Endothelial cell of umbilical vein (primary cell): ENCODE measurements around the gene TNFAIP1. TPM values are rescaled to one million over a fixed set of nuclear protein-coding genes. Genes with fewer than 3 reads are reported as not detected.

ENCODE experiments used
- BruUV-seq: library from RNA; stranded (reverse); fragments of 400-500 nt; replicated peaks from 2 replicates; lab custom pipeline; 2021; lab: Mats Ljungman, UMichigan
- CTCF ChIA-PET: fragments of 300-600, 350-600 bp; sonication (Branson Sonifier 250); formaldehyde crosslinking; loops from one replicate; lab custom pipeline; 2021; ENCODE audit warnings: antibody characterized with exemption, inconsistent platforms; lab: Charles Lee
- POLR2A ChIA-PET: fragments of 300-600, 350-600 bp; sonication (Branson Sonifier 250); formaldehyde crosslinking; loops from one replicate; lab custom pipeline; 2021; ENCODE audit warnings: antibody characterized with exemption, inconsistent platforms; lab: Charles Lee
- DNase-seq: peaks from one replicate; pipeline ENCODE4 v3.0.0-alpha.2; 2011; ENCODE audit warnings: low read depth, low spot score
- FAIRE-seq: peaks from 2 replicates; lab custom pipeline; 2011; peaks lifted over from hg19 to GRCh38; lab: Jason Lieb, UNC
- H2AFZ ChIP-seq: 2 replicates; pipeline ENCODE4 v1.6.0; 2012; ENCODE audit warnings: low read depth, low read length, control low read depth, inconsistent platforms
- H3K27ac ChIP-seq: 2 replicates; pipeline ENCODE4 v1.5.1; 2011; ENCODE audit warnings: low read depth, mild to moderate bottlenecking, control low read depth, low read length, moderate library complexity; ENCODE audit not compliant: insufficient read depth
- H3K27me3 ChIP-seq, 2 experiments: 2 replicates each; pipeline versions ENCODE4 v1.6.0 to v1.6.1; 2011; ENCODE audit warnings: low read length in 2 of 2, mixed read lengths in 1 of 2; ENCODE audit not compliant: control insufficient read depth in 2 of 2, insufficient read depth in 2 of 2
- H3K36me3 ChIP-seq, 2 experiments: 2 replicates in 1 of 2; 3 replicates in 1 of 2; pipeline ENCODE4 v1.5.1; 2011; ENCODE audit warnings: low read length in 2 of 2, mild to moderate bottlenecking in 1 of 2, moderate library complexity in 1 of 2; ENCODE audit not compliant: control insufficient read depth in 2 of 2, insufficient read depth in 2 of 2; ENCODE audit errors: extremely low read depth in 1 of 2
- H3K4me1 ChIP-seq: 3 replicates; pipeline ENCODE4 v1.5.1; 2011; ENCODE audit warnings: mild to moderate bottlenecking, low read length; ENCODE audit not compliant: control insufficient read depth, insufficient read depth; ENCODE audit errors: extremely low read depth
- H3K4me2 ChIP-seq: 2 replicates; pipeline ENCODE4 v1.6.1; 2011; ENCODE audit warnings: low read length, control low read depth, mixed read lengths; ENCODE audit not compliant: insufficient read depth
- H3K4me3 ChIP-seq, 3 experiments: fragments of 200-600 bp in 1 of 3; sonication (generic), shearing (Covaris generic) in 1 of 3; replicated peaks in 1 of 3; 2 replicates each; pipeline ENCODE4 v1.5.1; 2011 to 2016; ENCODE audit warnings: control low read depth in 3 of 3, low read length in 3 of 3, mild to moderate bottlenecking in 2 of 3, inconsistent platforms in 1 of 3, low read depth in 1 of 3, moderate library complexity in 1 of 3; ENCODE audit not compliant: insufficient read depth in 1 of 3
- H3K79me2 ChIP-seq: 2 replicates; pipeline ENCODE4 v1.6.0; 2012; ENCODE audit warnings: low read length, inconsistent platforms; ENCODE audit not compliant: control insufficient read depth, insufficient read depth
- H3K9ac ChIP-seq: replicated peaks from 2 replicates; pipeline ENCODE3; 2011; ENCODE audit warnings: low read length, control low read depth; ENCODE audit not compliant: insufficient read depth; ENCODE audit errors: extremely low read depth
- H3K9me1 ChIP-seq: replicated peaks from 3 replicates; pipeline ENCODE4 v1.6.0; 2011; ENCODE audit warnings: mild to moderate bottlenecking, low read length; ENCODE audit not compliant: control insufficient read depth, insufficient read depth; ENCODE audit errors: extremely low read depth
- H3K9me3 ChIP-seq: replicated peaks from 2 replicates; pipeline ENCODE4 v1.5.1; 2012; ENCODE audit warnings: low read length, inconsistent platforms; ENCODE audit not compliant: control insufficient read depth, insufficient read depth
- H4K20me1 ChIP-seq: replicated peaks from 2 replicates; pipeline ENCODE3; 2011; ENCODE audit warnings: mild to moderate bottlenecking, low read length; ENCODE audit not compliant: control insufficient read depth, insufficient read depth; ENCODE audit errors: extremely low read depth
- FOS ChIP-seq: IDR thresholded peaks from 2 replicates; pipeline ENCODE4 v1.6.1; 2011; ENCODE audit warnings: mild to moderate bottlenecking, low read length, moderate library complexity, borderline replicate concordance; ENCODE audit not compliant: insufficient read depth
- GATA2 ChIP-seq: IDR thresholded peaks from 2 replicates; pipeline ENCODE4 v1.7.0; 2011; ENCODE audit warnings: low read depth, mild to moderate bottlenecking, moderate library complexity, mixed read lengths, low read length; ENCODE audit not compliant: insufficient read length, insufficient read depth
- JUN ChIP-seq: IDR thresholded peaks from 2 replicates; pipeline ENCODE4 v1.6.1; 2011; ENCODE audit warnings: borderline replicate concordance, low read depth; ENCODE audit not compliant: insufficient read length, insufficient read depth
- MYC ChIP-seq: IDR thresholded peaks from one replicate; pipeline ENCODE4 v1.6.1; 2011; ENCODE audit warnings: mild to moderate bottlenecking, low read depth, low read length
- POLR2A ChIP-seq: IDR thresholded peaks from 2 replicates; pipeline ENCODE4 v1.6.1; 2012; ENCODE audit warnings: low read depth, mild to moderate bottlenecking, control low read depth, low read length
- POLR2AphosphoS5 ChIP-seq: IDR thresholded peaks from 2 replicates; pipeline ENCODE4 v1.6.1; 2012; ENCODE audit warnings: low read depth, mild to moderate bottlenecking, control low read depth, low read length, moderate library complexity; ENCODE audit not compliant: insufficient read depth
- dilution Hi-C: fragments of 300-500 bp; cut with MboI; formaldehyde crosslinking; loops from one replicate; pipeline ENCODE4 v1.15.0; 2019; ENCODE audit warnings: low sequenced_read_pairs; ENCODE audit not compliant: extremely low pct_ligation_motif_present
- intact Hi-C: fragments of 100-400 bp; cut with micrococcal nuclease; formaldehyde crosslinking; loops from one replicate; pipeline ENCODE4 v1.10.0; 2022
- polyA plus RNA-seq, 4 experiments: library from polyadenylated mRNA; depleted of rRNA in 3 of 4; stranded (reverse) in 3 of 4; unstranded in 1 of 4; fragments of >200 nt; gene quantifications; 2 replicates each; pipeline versions ENCODE4 v1.2.1 to v1.2.3, GENCODE V29; 2011 to 2012; ENCODE audit warnings: missing spikeins in 1 of 4
- total RNA-seq: library from RNA; stranded (reverse); gene quantifications from 2 replicates; pipeline ENCODE4 v1.2.3, GENCODE V29; 2021
- TF ChIP-seq, protein P1 (sequence below): IDR thresholded peaks from 2 replicates; pipeline ENCODE4 v1.6.1; 2011; ENCODE audit not compliant: insufficient read depth, insufficient read length
- TF ChIP-seq, protein P2 (sequence below), 2 donors: IDR thresholded peaks; 1 replicate in 1 of 2; 2 replicates in 1 of 2; pipeline ENCODE4 v1.5.1; 2011; ENCODE audit warnings: low read length in 2 of 2, mild to moderate bottlenecking in 2 of 2, moderate library complexity in 2 of 2, control low read depth in 1 of 2, inconsistent platforms in 1 of 2, low read depth in 1 of 2; ENCODE audit not compliant: insufficient read depth in 1 of 2; ENCODE audit errors: extremely low read depth in 1 of 2

Gene TNFAIP1
- total and polyA plus RNA-seq, 2 donors (not counting 3 experiments of a cell fraction or from before 2014, with no cell fraction given) = 85.7 to 89.6 TPM

DNA sequence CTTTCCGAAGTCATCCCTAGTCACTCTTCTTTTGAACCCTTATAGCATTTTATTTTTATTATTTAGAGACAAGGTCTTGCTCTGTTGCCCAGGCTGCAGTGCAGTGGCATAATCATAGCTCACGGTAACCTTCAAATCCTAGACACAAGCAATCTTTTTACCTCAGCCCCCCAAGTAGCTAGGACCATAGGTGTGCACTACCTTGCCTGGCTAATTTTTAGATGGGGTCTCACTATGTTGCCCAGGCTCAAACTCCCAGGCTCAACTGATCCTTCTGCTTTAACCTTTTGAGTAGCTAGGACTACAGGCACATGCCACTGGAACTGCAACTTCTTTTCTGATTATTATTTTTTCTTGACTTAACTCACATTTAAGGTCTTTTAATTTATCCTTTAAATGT, 49.6 kb upstream of the TNFAIP1 start:
- no peak for DNase-seq
- Histone ChIP-seq H3K4me3 (no peak overlapping the region), H3K9ac (no peak overlapping the region), H3K36me3 (no peaks in the 10 kb centered on the region), H3K9me1 (no peaks in the 10 kb centered on the region), H3K4me1 (no peaks in the 10 kb centered on the region), H3K4me2 (no peak overlapping the region), H3K27me3 (no peaks in the 10 kb centered on the region), H3K79me2 (no peaks in the 10 kb centered on the region), H4K20me1 (no peaks in the 10 kb centered on the region), H3K27ac (no peak overlapping the region), H2AFZ (no peak overlapping the region), H3K9me3 (no peaks in the 10 kb centered on the region)
- TF ChIP-seq POLR2AphosphoS5 = no peak
- TF ChIP-seq, protein P1, sequence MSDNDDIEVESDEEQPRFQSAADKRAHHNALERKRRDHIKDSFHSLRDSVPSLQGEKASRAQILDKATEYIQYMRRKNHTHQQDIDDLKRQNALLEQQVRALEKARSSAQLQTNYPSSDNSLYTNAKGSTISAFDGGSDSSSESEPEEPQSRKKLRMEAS = no peak
- TF ChIP-seq, protein P2, sequence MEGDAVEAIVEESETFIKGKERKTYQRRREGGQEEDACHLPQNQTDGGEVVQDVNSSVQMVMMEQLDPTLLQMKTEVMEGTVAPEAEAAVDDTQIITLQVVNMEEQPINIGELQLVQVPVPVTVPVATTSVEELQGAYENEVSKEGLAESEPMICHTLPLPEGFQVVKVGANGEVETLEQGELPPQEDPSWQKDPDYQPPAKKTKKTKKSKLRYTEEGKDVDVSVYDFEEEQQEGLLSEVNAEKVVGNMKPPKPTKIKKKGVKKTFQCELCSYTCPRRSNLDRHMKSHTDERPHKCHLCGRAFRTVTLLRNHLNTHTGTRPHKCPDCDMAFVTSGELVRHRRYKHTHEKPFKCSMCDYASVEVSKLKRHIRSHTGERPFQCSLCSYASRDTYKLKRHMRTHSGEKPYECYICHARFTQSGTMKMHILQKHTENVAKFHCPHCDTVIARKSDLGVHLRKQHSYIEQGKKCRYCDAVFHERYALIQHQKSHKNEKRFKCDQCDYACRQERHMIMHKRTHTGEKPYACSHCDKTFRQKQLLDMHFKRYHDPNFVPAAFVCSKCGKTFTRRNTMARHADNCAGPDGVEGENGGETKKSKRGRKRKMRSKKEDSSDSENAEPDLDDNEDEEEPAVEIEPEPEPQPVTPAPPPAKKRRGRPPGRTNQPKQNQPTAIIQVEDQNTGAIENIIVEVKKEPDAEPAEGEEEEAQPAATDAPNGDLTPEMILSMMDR (IDR thresholded peaks at IDR 0.05; ENCODE audit: extremely low read depth in 1 of 2, insufficient read depth in 1 of 2, low read depth in 1 of 2, low read length in 2 of 2) = no peak
- TF ChIP-seq GATA2 = no peak
- TF ChIP-seq FOS = no peak
- no peak for TF ChIP-seq POLR2A
- TF ChIP-seq JUN = no peak
- no peak for TF ChIP-seq MYC
- POLR2A ChIA-PET = interaction anchor here (0.6 kb wide), 1 partner anchor 302 kb away, joined by 3 read pairs; no protein-coding TSS in a partner anchor
- intact Hi-C loops (no loop called here), dilution Hi-C loops (no loop called here)
- CTCF ChIA-PET = interaction anchor here (1.5 to 1.7 kb wide), 2 partner anchors 34 to 526 kb away, joined by 5 read pairs; no protein-coding TSS in a partner anchor
- BruUV-seq = no TSS peak
- no peak for FAIRE-seq
